PC-3 (cell line): Measurements from ENCODE around the gene APOM. TPM values are rescaled to one million over a fixed set of nuclear protein-coding genes. Genes with fewer than 3 reads are reported as not detected.

ENCODE experiments used
- ATAC-seq: fragments of 200-7000 bp; cut with Tn5 transposase; 2 replicates; pipeline ENCODE4 v1.9.1; 2020; ENCODE audit warnings: mild to moderate bottlenecking, moderate library complexity
- BruUV-seq: library from RNA; stranded (reverse); fragments of 400-500 nt; replicated peaks from 2 replicates; lab custom pipeline; 2021; lab: Mats Ljungman, UMichigan
- CTCF ChIA-PET: fragments of 300-600 bp; sonication (Branson Sonifier 250); formaldehyde crosslinking; loops from one replicate; lab custom pipeline; 2022; ENCODE audit warnings: antibody characterized with exemption; lab: Charles Lee
- POLR2A ChIA-PET: fragments of 300-600 bp; sonication (Branson Sonifier 250); formaldehyde crosslinking; loops from one replicate; lab custom pipeline; 2022; ENCODE audit warnings: antibody characterized with exemption; ENCODE audit not compliant: unreplicated experiment; lab: Charles Lee
- DNase-seq: peaks from one replicate; pipeline ENCODE4 v3.0.0-alpha.2; 2015
- H2AFZ ChIP-seq: fragments of 300-600 bp; sonication (generic); 2 replicates; pipeline ENCODE4 v1.6.0; 2016; ENCODE audit warnings: antibody characterized with exemption, low read length
- H3F3A ChIP-seq: fragments of 300-600 bp; sonication (generic); one replicate; pipeline ENCODE4 v1.6.0; 2017; ENCODE audit warnings: antibody characterized with exemption, low read length, control low read depth, mild to moderate bottlenecking; ENCODE audit not compliant: unreplicated experiment
- H3K27ac ChIP-seq: fragments of 300-600 bp; sonication (generic); 2 replicates; pipeline ENCODE4 v1.5.1; 2016; ENCODE audit warnings: mild to moderate bottlenecking, low read length
- H3K27me3 ChIP-seq: fragments of 300-600 bp; sonication (generic); 2 replicates; pipeline ENCODE4 v1.6.1; 2016; ENCODE audit warnings: low read length, mixed read lengths
- H3K36me3 ChIP-seq: fragments of 300-600 bp; sonication (generic); 2 replicates; pipeline ENCODE4 v1.6.1; 2016; ENCODE audit warnings: low read depth, mixed run types, low read length, mixed read lengths
- H3K4me1 ChIP-seq: fragments of 300-600 bp; sonication (generic); 2 replicates; pipeline ENCODE4 v1.5.1; 2016; ENCODE audit warnings: low read length; ENCODE audit not compliant: insufficient read depth
- H3K4me2 ChIP-seq: fragments of 300-600 bp; sonication (generic); 2 replicates; pipeline ENCODE4 v1.6.0; 2016; ENCODE audit warnings: low read length
- H3K4me3 ChIP-seq: fragments of 300-600 bp; sonication (generic); 2 replicates; pipeline ENCODE4 v1.5.1; 2016; ENCODE audit warnings: mild to moderate bottlenecking, low read length, mixed read lengths
- H3K79me2 ChIP-seq: fragments of 300-600 bp; sonication (generic); 2 replicates; pipeline ENCODE4 v1.6.1; 2017; ENCODE audit warnings: low read length, mixed read lengths
- H3K9ac ChIP-seq: fragments of 300-600 bp; sonication (generic); 2 replicates; pipeline ENCODE4 v1.6.0; 2016; ENCODE audit warnings: mild to moderate bottlenecking, low read length
- H3K9me2 ChIP-seq: fragments of 300-600 bp; sonication (generic); replicated peaks from 2 replicates; pipeline ENCODE4 v1.6.1; 2016; ENCODE audit warnings: mixed run types, low read length, mixed read lengths
- H3K9me3 ChIP-seq: fragments of 300-600 bp; sonication (generic); 2 replicates; pipeline ENCODE4 v1.6.1; 2016; ENCODE audit warnings: low read length, mixed read lengths
- H4K20me1 ChIP-seq: fragments of 300-600 bp; sonication (generic); 2 replicates; pipeline ENCODE4 v1.6.1; 2016; ENCODE audit warnings: low read length, mixed read lengths
- CTCF ChIP-seq: fragments of 300-600 bp; sonication (generic); conservative IDR thresholded peaks from 2 replicates; pipeline ENCODE4 v1.5.1; 2017; ENCODE audit warnings: antibody characterized with exemption, low read depth, mild to moderate bottlenecking, low read length
- EZH2 ChIP-seq: fragments of 300-600 bp; sonication (generic); IDR thresholded peaks from one replicate; pipeline ENCODE4 v1.6.1; 2017; ENCODE audit warnings: antibody characterized with exemption, mild to moderate bottlenecking, low read length; ENCODE audit not compliant: unreplicated experiment
- EZH2phosphoT487 ChIP-seq: fragments of 300-600 bp; sonication (generic); IDR thresholded peaks from 2 replicates; pipeline ENCODE4 v1.6.1; 2018; ENCODE audit warnings: mild to moderate bottlenecking, antibody characterized with exemption, low read length, borderline replicate concordance
- intact Hi-C: fragments of 100-400 bp; cut with micrococcal nuclease; formaldehyde crosslinking; loops from 2 replicates; pipeline ENCODE4 v1.9.0; 2023
- total RNA-seq: library from RNA; depleted of rRNA; stranded (reverse); fragments of >200 nt; gene quantifications from 2 replicates; pipeline ENCODE4 v1.2.3, GENCODE V29; 2014

APOM gene
- total RNA-seq, 1 experiment from 2014 or later: 2.2 TPM

- Histone ChIP-seq H3K9me2 (no peaks in the 10 kb centered on the region), H3K79me2 (peaks cover 46% of the 10 kb centered on the region), H3K4me3 (peak overlapping the region; percentile 88), H3K9me3 (no peaks in the 10 kb centered on the region), H2AFZ (peak overlapping the region; percentile 69), H3K9ac (peak overlapping the region; percentile 95), H3K4me2 (peak overlapping the region; percentile 90), H4K20me1 (no peaks in the 10 kb centered on the region; the same call in 1 of the 2 replicates), H3K36me3 (peaks cover 23% of the 10 kb centered on the region), H3K27me3 (no peaks in the 10 kb centered on the region), H3K4me1 (peaks cover 24% of the 10 kb centered on the region), H3F3A (no peaks in the 10 kb centered on the region), H3K27ac (peak overlapping the region; percentile 86)
- TSS peak; percentile 94 for BruUV-seq
- intact Hi-C loops: loop anchor here (1.0 kb wide), 1 partner anchor 33 kb away; the partner anchor contains the start of gene PRRC2A
- ChIA-PET POLR2A (interaction anchor here (0.6 to 0.7 kb wide), 4 partner anchors 10 to 245 kb away, joined by 5 to 14 read pairs (median 9); no protein-coding TSS in a partner anchor), CTCF (interaction anchor here (0.6 kb wide), 1 partner anchor 1319 kb away, joined by 5 read pairs; no protein-coding TSS in a partner anchor)
- TF ChIP-seq EZH2phosphoT487: no peak
- no peak for TF ChIP-seq EZH2
- 0 out of 2 replicates have a peak, but pooled peaks have one; percentile 22 for TF ChIP-seq CTCF
- DNase-seq (no peak), ATAC-seq (peak; percentile 66)
These were observed 2.6 kb upstream of the APOM start for GRCh38 chr6:31652925-31653724.

- ChIA-PET CTCF (no interaction called here), POLR2A (no interaction called here)
- intact Hi-C loops: no loop called here
- Histone ChIP-seq H3K4me3 (no peak overlapping the region), H3K79me2 (peaks cover 53% of the 10 kb centered on the region), H3K27ac (no peak overlapping the region), H3K4me2 (no peak overlapping the region), H3K4me1 (peaks cover 41% of the 10 kb centered on the region), H3K9me2 (no peaks in the 10 kb centered on the region), H4K20me1 (peaks cover 4% of the 10 kb centered on the region; the same call in 1 of the 2 replicates), H2AFZ (no peak overlapping the region), H3F3A (no peaks in the 10 kb centered on the region), H3K36me3 (peaks cover 8% of the 10 kb centered on the region; the same call in 1 of the 2 replicates), H3K9ac (no peak overlapping the region), H3K9me3 (no peaks in the 10 kb centered on the region), H3K27me3 (no peaks in the 10 kb centered on the region)
- DNase-seq: no peak
- ATAC-seq: no peak
- no peak for TF ChIP-seq EZH2
- no peak for TF ChIP-seq EZH2phosphoT487
- TF ChIP-seq CTCF: no peak
- no TSS peak for BruUV-seq
These were observed 933 bp upstream of the APOM start for GRCh38 chr6:31654574-31655348.
